ENCODE results near the gene CLSTN2.

The CLSTN2 gene

GRCh38 chr3:140207541-140207940 is 272.6 kb downstream of the CLSTN2 start:
- no CpG with 5 or more reads among the region's 2 CpGs for WGBS, 2 donors (ENCODE audit: extremely low coverage in 2 of 2, insufficient read length in 2 of 2, insufficient replicate concordance in 1 of 2)
- H2BK120ac ChIP-seq (ENCODE audit: low read depth, low read length): no peak overlapping the region
- no peak overlapping the region for H3K4me2 ChIP-seq (ENCODE audit: insufficient read depth, low read length, poor library complexity, severe bottlenecking)
- H2BK15ac ChIP-seq (ENCODE audit: low read length): no peak overlapping the region
- no peaks in the 10 kb centered on the region for H3K9me3 ChIP-seq (replicated peaks in 1 of 2; ENCODE audit: control insufficient read depth in 2 of 2, insufficient read depth in 1 of 2, low read depth in 1 of 2, low read length in 2 of 2)
- no peaks in the 10 kb centered on the region for H3K79me1 ChIP-seq (ENCODE audit: low read depth, low read length)
- H3K9ac ChIP-seq (ENCODE audit: low read depth, low read length, poor library complexity): no peak overlapping the region
- H2AK5ac ChIP-seq (ENCODE audit: low read depth, low read length): no peak overlapping the region
- H3K18ac ChIP-seq (ENCODE audit: low read length): no peak overlapping the region
- no peak overlapping the region for H3K4ac ChIP-seq (ENCODE audit: low read length)
- no peak overlapping the region for H3K27ac ChIP-seq (replicated peaks; ENCODE audit: low read length)
- DNase-seq (ENCODE audit: low spot score): no peak
- no peak overlapping the region for H2AFZ ChIP-seq (ENCODE audit: low read length)
- H3K4me1 ChIP-seq (ENCODE audit: control insufficient read depth in 2 of 2, insufficient read depth in 1 of 2, low read depth in 1 of 2, low read length in 2 of 2): peaks cover 0 to 6% of the 10 kb centered on the region in 2 donors
- H3K14ac ChIP-seq (ENCODE audit: low read length): no peak overlapping the region
- no peak overlapping the region for H2BK12ac ChIP-seq (ENCODE audit: low read length)
- no peak overlapping the region for H3K23ac ChIP-seq (ENCODE audit: low read depth, low read length, poor library complexity)
- H3K4me3 ChIP-seq (ENCODE audit: low read length in 2 of 2): no peak overlapping the region
- no peak overlapping the region for H4K91ac ChIP-seq (ENCODE audit: low read depth, low read length, poor library complexity)
- H2BK5ac ChIP-seq (ENCODE audit: low read length): no peak overlapping the region
- peaks cover 4 to 32% (median 8%) of the 10 kb centered on the region in 3 experiments for H3K27me3 ChIP-seq (ENCODE audit: control insufficient read depth in 3 of 3, insufficient read depth in 3 of 3, low read depth in 1 of 3, low read length in 3 of 3)
- H3K36me3 ChIP-seq (replicated peaks in 1 of 2; ENCODE audit: control insufficient read depth in 2 of 2, insufficient read depth in 2 of 2, low read length in 2 of 2): no peaks in the 10 kb centered on the region
- no peak overlapping the region for H4K8ac ChIP-seq (ENCODE audit: low read depth, low read length)

GRCh38 chr3:140216249-140216648 is 281.3 kb downstream of the CLSTN2 start:
- H3K27ac ChIP-seq (replicated peaks; ENCODE audit: low read length): no peak overlapping the region
- no peak overlapping the region for H2AK5ac ChIP-seq (ENCODE audit: low read depth, low read length)
- peaks cover 0 to 5% (median 0%) of the 10 kb centered on the region in 3 experiments for H3K27me3 ChIP-seq (ENCODE audit: control insufficient read depth in 3 of 3, insufficient read depth in 3 of 3, low read depth in 1 of 3, low read length in 3 of 3)
- no peak overlapping the region for H2BK12ac ChIP-seq (ENCODE audit: low read length)
- H3K9ac ChIP-seq (ENCODE audit: low read depth, low read length, poor library complexity): no peak overlapping the region
- H2BK5ac ChIP-seq (ENCODE audit: low read length): no peak overlapping the region
- H3K4me2 ChIP-seq (ENCODE audit: insufficient read depth, low read length, poor library complexity, severe bottlenecking): no peak overlapping the region
- H3K79me1 ChIP-seq (ENCODE audit: low read depth, low read length): no peaks in the 10 kb centered on the region
- H4K8ac ChIP-seq (ENCODE audit: low read depth, low read length): no peak overlapping the region
- no peak overlapping the region for H3K23ac ChIP-seq (ENCODE audit: low read depth, low read length, poor library complexity)
- H3K4me1 ChIP-seq (ENCODE audit: control insufficient read depth in 2 of 2, insufficient read depth in 1 of 2, low read depth in 1 of 2, low read length in 2 of 2): peaks cover 0 to 9% of the 10 kb centered on the region in 2 donors
- H2AFZ ChIP-seq (ENCODE audit: low read length): no peak overlapping the region
- H3K9me3 ChIP-seq (replicated peaks in 1 of 2; ENCODE audit: control insufficient read depth in 2 of 2, insufficient read depth in 1 of 2, low read depth in 1 of 2, low read length in 2 of 2): peaks cover 0 to 2% of the 10 kb centered on the region in 2 donors
- H3K18ac ChIP-seq (ENCODE audit: low read length): no peak overlapping the region
- no peak overlapping the region for H2BK120ac ChIP-seq (ENCODE audit: low read depth, low read length)
- no peak overlapping the region for H3K4me3 ChIP-seq (ENCODE audit: low read length in 2 of 2)
- no peaks in the 10 kb centered on the region for H3K36me3 ChIP-seq (replicated peaks in 1 of 2; ENCODE audit: control insufficient read depth in 2 of 2, insufficient read depth in 2 of 2, low read length in 2 of 2)
- no peak overlapping the region for H3K14ac ChIP-seq (ENCODE audit: low read length)
- no peak overlapping the region for H4K91ac ChIP-seq (ENCODE audit: low read depth, low read length, poor library complexity)
- H2BK15ac ChIP-seq (ENCODE audit: low read length): no peak overlapping the region
- H3K4ac ChIP-seq (ENCODE audit: low read length): no peak overlapping the region
- no peak for DNase-seq (ENCODE audit: low spot score)
- no CpG with 5 or more reads among the region's 6 CpGs for WGBS, 2 donors (ENCODE audit: extremely low coverage in 2 of 2, insufficient read length in 2 of 2, insufficient replicate concordance in 1 of 2)

GRCh38 chr3:140219291-140219690 is 284.3 kb downstream of the CLSTN2 start:
- H4K91ac ChIP-seq (ENCODE audit: low read depth, low read length, poor library complexity): no peak overlapping the region
- no CpG with 5 or more reads among the region's 11 CpGs for WGBS, 2 donors (ENCODE audit: extremely low coverage in 2 of 2, insufficient read length in 2 of 2, insufficient replicate concordance in 1 of 2)
- H2BK120ac ChIP-seq (ENCODE audit: low read depth, low read length): no peak overlapping the region
- no peaks in the 10 kb centered on the region for H3K79me1 ChIP-seq (ENCODE audit: low read depth, low read length)
- no peaks in the 10 kb centered on the region for H3K36me3 ChIP-seq (replicated peaks in 1 of 2; ENCODE audit: control insufficient read depth in 2 of 2, insufficient read depth in 2 of 2, low read length in 2 of 2)
- H4K8ac ChIP-seq (ENCODE audit: low read depth, low read length): no peak overlapping the region
- no peak overlapping the region for H3K18ac ChIP-seq (ENCODE audit: low read length)
- DNase-seq (ENCODE audit: low spot score): no peak
- peaks cover 0 to 2% of the 10 kb centered on the region in 2 donors for H3K9me3 ChIP-seq (replicated peaks in 1 of 2; ENCODE audit: control insufficient read depth in 2 of 2, insufficient read depth in 1 of 2, low read depth in 1 of 2, low read length in 2 of 2)
- H3K4me3 ChIP-seq (ENCODE audit: low read length in 2 of 2): no peak overlapping the region
- H2AFZ ChIP-seq (ENCODE audit: low read length): no peak overlapping the region
- H3K27ac ChIP-seq (replicated peaks; ENCODE audit: low read length): no peak overlapping the region
- H3K14ac ChIP-seq (ENCODE audit: low read length): no peak overlapping the region
- H3K27me3 ChIP-seq (ENCODE audit: control insufficient read depth in 3 of 3, insufficient read depth in 3 of 3, low read depth in 1 of 3, low read length in 3 of 3): no peaks in the 10 kb centered on the region
- no peak overlapping the region for H2BK5ac ChIP-seq (ENCODE audit: low read length)
- H2AK5ac ChIP-seq (ENCODE audit: low read depth, low read length): no peak overlapping the region
- no peak overlapping the region for H3K4ac ChIP-seq (ENCODE audit: low read length)
- no peak overlapping the region for H3K4me2 ChIP-seq (ENCODE audit: insufficient read depth, low read length, poor library complexity, severe bottlenecking)
- no peak overlapping the region for H2BK12ac ChIP-seq (ENCODE audit: low read length)
- H2BK15ac ChIP-seq (ENCODE audit: low read length): no peak overlapping the region
- no peak overlapping the region for H3K23ac ChIP-seq (ENCODE audit: low read depth, low read length, poor library complexity)
- peaks cover 0 to 9% of the 10 kb centered on the region in 2 donors for H3K4me1 ChIP-seq (ENCODE audit: control insufficient read depth in 2 of 2, insufficient read depth in 1 of 2, low read depth in 1 of 2, low read length in 2 of 2)
- no peak overlapping the region for H3K9ac ChIP-seq (ENCODE audit: low read depth, low read length, poor library complexity)

- Histone ChIP-seq H2BK12ac (ENCODE audit: low read length) (no peak overlapping the region), H3K27me3 (ENCODE audit: control insufficient read depth in 3 of 3, insufficient read depth in 3 of 3, low read depth in 1 of 3, low read length in 3 of 3) (no peaks in the 10 kb centered on the region), H3K23ac (ENCODE audit: low read depth, low read length, poor library complexity) (no peak overlapping the region), H3K9me3 (replicated peaks in 1 of 2; ENCODE audit: control insufficient read depth in 2 of 2, insufficient read depth in 1 of 2, low read depth in 1 of 2, low read length in 2 of 2) (peaks cover 0 to 2% of the 10 kb centered on the region in 2 donors), H4K91ac (ENCODE audit: low read depth, low read length, poor library complexity) (no peak overlapping the region), H3K27ac (replicated peaks; ENCODE audit: low read length) (no peak overlapping the region), H2BK15ac (ENCODE audit: low read length) (no peak overlapping the region), H4K8ac (ENCODE audit: low read depth, low read length) (no peak overlapping the region), H2AK5ac (ENCODE audit: low read depth, low read length) (no peak overlapping the region), H2BK5ac (ENCODE audit: low read length) (no peak overlapping the region), H3K36me3 (replicated peaks in 1 of 2; ENCODE audit: control insufficient read depth in 2 of 2, insufficient read depth in 2 of 2, low read length in 2 of 2) (no peaks in the 10 kb centered on the region), H3K4ac (ENCODE audit: low read length) (no peak overlapping the region), H3K79me1 (ENCODE audit: low read depth, low read length) (no peaks in the 10 kb centered on the region), H2BK120ac (ENCODE audit: low read depth, low read length) (no peak overlapping the region), H3K9ac (ENCODE audit: low read depth, low read length, poor library complexity) (no peak overlapping the region), H2AFZ (ENCODE audit: low read length) (no peak overlapping the region), H3K14ac (ENCODE audit: low read length) (no peak overlapping the region), H3K4me3 (ENCODE audit: low read length in 2 of 2) (no peak overlapping the region), H3K4me1 (ENCODE audit: control insufficient read depth in 2 of 2, insufficient read depth in 1 of 2, low read depth in 1 of 2, low read length in 2 of 2) (peaks cover 0 to 9% of the 10 kb centered on the region in 2 donors), H3K4me2 (ENCODE audit: insufficient read depth, low read length, poor library complexity, severe bottlenecking) (no peak overlapping the region), H3K18ac (ENCODE audit: low read length) (no peak overlapping the region)
- no CpG with 5 or more reads among the region's 2 CpGs for WGBS, 2 donors (ENCODE audit: extremely low coverage in 2 of 2, insufficient read length in 2 of 2, insufficient replicate concordance in 1 of 2)
- DNase-seq (ENCODE audit: low spot score): no peak
These were observed 285.0 kb downstream of the CLSTN2 start for GRCh38 chr3:140219923-140220452.

Measured in neuronal stem cell (in vitro differentiated cells).